RKO (cell line): ENCODE data around the gene SPACA1.
"Not testable (repeated sequence)": the region's sequence is repeated elsewhere in the genome, so short reads cannot be mapped to it uniquely, and the experiment has no call there.

ENCODE experiments used
- DNase-seq: peaks from one replicate; pipeline ENCODE4 v3.0.0-alpha.2; 2016; ENCODE audit warnings: low spot score

Gene SPACA1

GRCh38 chr6:88047510-88048150 lies at the start of gene SPACA1:
Gene SPACA1 (plus strand): TSS chr6:88047841. CDS start chr6:88047906, 65 bp downstream.
- no peak for DNase-seq

GRCh38 chr6:88000713-88001112 lies 46.9 kb upstream of the SPACA1 start:
- DNase-seq = no peak

- not testable (repeated sequence) for DNase-seq
These were observed 46.4 kb upstream of the SPACA1 start for GRCh38 chr6:88001279-88001678.

GRCh38 chr6:88004707-88005106 lies 42.9 kb upstream of the SPACA1 start:
- DNase-seq = no peak

- no peak for DNase-seq
These were observed 41.1 kb upstream of the SPACA1 start for GRCh38 chr6:88006557-88006956.

- no peak for DNase-seq
These were observed 39.2 kb upstream of the SPACA1 start for GRCh38 chr6:88008411-88008810.

- DNase-seq = no peak
These were observed 38.8 kb upstream of the SPACA1 start for GRCh38 chr6:88008831-88009231.

- no peak for DNase-seq
These were observed 34.6 kb upstream of the SPACA1 start for GRCh38 chr6:88013015-88013414.

- DNase-seq = no peak
These were observed 34.1 kb upstream of the SPACA1 start for GRCh38 chr6:88013554-88013953.

GRCh38 chr6:88020439-88020838 lies 27.2 kb upstream of the SPACA1 start:
- no peak for DNase-seq

- DNase-seq = no peak
These were observed 22.9 kb upstream of the SPACA1 start for GRCh38 chr6:88024696-88025095.

- DNase-seq = no peak
These were observed 16.1 kb upstream of the SPACA1 start for GRCh38 chr6:88031550-88031949.

GRCh38 chr6:88044530-88044929 lies 3.1 kb upstream of the SPACA1 start:
- no peak for DNase-seq

- no peak for DNase-seq
These were observed 2.0 kb upstream of the SPACA1 start for GRCh38 chr6:88045521-88046136.

- DNase-seq = no peak
These were observed 937 bp downstream of the SPACA1 start for GRCh38 chr6:88048578-88048977.

GRCh38 chr6:88050140-88050818 lies 2.6 kb downstream of the SPACA1 start:
- no peak for DNase-seq

- DNase-seq = no peak
These were observed 11.6 kb downstream of the SPACA1 start for GRCh38 chr6:88059191-88059590.

- DNase-seq = no peak
These were observed 14.7 kb downstream of the SPACA1 start for GRCh38 chr6:88062376-88062775.

GRCh38 chr6:88072462-88072861 lies 24.8 kb downstream of the SPACA1 start:
- no peak for DNase-seq

- DNase-seq = no peak
These were observed 27.1 kb downstream of the SPACA1 start for GRCh38 chr6:88074791-88075190.

- DNase-seq = no peak
These were observed 29.7 kb downstream of the SPACA1 start for GRCh38 chr6:88077305-88077704.

- DNase-seq = no peak
These were observed 39.2 kb downstream of the SPACA1 start for GRCh38 chr6:88086792-88087191.

- DNase-seq = no peak
These were observed 42.1 kb downstream of the SPACA1 start for GRCh38 chr6:88089708-88090107.
